Stimulated activated CD8-positive, alpha-beta memory T cell treated with anti-CD3 and anti-CD28 coated beads, Interleukin-15, amount 100 ng/mL, for 48 hours (primary cell): ENCODE data around the gene GNG4.

Source experiments
- DNase-seq, 2 donors: peaks; one replicate each; pipeline ENCODE4 v3.0.0-alpha.2; 2020; ENCODE audit warnings: low read depth in 2 of 2

GNG4 gene

DNA sequence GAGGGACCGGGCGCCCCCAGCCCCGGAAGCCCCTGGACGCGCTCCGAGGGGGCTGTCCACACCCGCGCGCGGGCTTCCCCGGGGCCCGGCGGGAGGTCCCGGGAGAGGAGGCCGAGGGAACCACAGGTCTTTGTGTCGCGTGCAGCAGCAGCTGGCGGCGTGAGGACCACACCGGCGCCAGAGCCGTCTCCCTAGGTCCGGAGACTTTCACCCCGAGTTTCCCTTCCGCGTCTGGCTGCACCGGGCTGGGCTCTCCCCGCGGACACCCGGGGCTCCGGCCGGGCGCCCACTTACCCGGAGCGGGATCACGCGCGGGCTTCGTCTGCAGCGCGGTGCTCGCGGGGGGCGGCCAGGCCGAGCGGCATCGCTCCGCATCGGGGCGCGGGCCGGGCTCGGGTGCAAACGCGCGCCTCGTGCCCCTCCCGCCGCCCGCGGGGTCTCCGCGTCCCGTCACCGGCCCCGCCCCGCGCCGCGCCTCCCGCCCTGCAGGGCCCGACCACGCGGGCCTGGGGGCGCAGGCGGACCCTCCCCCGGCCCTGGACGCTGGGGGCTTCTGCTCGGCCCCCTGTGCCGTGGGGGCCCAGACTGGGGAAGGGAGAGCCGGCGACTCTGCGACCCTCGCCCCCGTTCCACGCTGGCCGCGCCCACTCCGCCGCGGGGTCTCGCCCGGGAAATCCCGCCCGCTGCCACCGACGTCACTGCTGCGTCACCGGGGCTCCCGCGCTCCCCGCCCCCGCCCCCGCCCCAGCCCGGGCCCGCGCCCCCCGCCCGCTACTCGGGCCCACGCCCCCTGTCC, at the start of gene GNG4:
Gene GNG4 (minus strand): TSS at position 417 of the 796 bp plus-strand sequence. CDS start 65,946 bp downstream, outside the sequence.
- DNase-seq: no peak

DNA sequence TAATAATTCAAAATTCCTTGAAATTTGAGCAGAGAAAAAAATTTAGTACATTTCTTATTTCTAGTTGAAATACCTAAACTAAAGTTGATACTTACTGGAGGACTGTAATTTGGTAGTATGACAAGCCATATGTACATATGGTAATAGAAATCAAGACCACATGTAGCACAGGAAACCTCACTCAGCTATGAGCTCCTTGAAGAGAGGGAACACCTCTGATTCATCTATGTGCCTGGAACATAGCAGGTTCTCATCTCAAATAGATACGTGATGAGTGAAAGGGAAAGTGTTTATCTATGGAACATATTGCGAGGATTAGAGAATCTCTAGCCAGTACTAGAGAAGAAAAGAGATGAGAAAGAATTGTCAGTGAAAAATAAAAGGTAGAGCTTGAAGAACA, 47.9 kb upstream of the GNG4 start:
- peak in 1 of 2 donors; percentile 2 for DNase-seq

DNA sequence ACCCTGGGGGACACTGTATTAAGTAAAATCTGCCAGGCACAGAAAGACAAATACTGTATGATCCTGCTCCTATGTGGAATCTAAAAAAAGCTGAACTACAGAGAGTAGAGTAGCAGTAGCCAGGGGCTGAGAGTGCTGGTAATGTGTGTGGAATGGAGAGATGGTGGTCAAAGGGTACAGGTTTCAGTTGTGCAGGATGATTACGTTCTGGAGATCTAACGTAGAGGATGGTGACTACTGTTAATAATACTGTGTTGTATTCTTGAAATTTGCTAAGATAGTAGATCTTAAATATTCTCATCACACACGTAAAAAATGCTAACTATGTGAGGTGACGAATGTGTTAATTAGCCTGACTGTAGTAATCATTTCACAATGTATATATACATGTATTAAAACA, 39.8 kb upstream of the GNG4 start:
- DNase-seq: no peak

DNA sequence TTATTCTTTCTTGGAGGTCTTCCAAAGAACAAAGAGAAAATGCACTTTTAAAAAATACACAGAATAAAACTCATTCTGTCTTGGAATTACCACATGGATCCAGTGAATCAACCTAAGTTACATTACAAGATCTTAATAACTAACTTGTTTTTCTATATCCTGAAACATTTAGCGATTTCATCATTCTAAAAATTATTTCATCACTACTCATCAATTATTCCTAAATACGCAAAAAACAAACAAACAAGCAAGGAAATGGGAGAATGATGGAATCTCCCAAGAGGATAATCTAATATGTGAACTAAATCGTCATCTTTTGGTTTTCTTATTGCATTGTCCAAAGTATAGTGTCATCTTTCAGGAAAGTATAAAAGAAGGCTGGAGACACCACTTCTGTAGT, 38.5 kb upstream of the GNG4 start:
- DNase-seq: no peak

DNA sequence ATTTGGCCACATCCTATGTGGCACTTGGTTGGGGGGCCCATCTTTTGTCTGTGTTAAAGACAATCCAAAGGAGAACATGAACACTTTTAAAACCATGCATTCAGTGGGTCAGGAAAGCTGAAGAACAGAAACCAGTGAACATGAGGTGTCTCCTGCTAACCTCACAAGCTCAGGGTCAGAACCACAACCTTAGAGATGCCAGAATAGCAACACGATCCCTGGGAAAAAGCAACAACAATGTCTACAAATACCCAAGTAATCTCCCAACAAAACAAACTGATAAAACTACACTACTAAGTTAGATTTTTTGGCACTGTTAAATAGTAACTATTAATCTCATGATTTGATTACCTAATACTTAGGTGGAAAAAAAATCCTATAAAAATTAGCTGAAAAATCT, 34.1 kb upstream of the GNG4 start:
- DNase-seq: no peak

DNA sequence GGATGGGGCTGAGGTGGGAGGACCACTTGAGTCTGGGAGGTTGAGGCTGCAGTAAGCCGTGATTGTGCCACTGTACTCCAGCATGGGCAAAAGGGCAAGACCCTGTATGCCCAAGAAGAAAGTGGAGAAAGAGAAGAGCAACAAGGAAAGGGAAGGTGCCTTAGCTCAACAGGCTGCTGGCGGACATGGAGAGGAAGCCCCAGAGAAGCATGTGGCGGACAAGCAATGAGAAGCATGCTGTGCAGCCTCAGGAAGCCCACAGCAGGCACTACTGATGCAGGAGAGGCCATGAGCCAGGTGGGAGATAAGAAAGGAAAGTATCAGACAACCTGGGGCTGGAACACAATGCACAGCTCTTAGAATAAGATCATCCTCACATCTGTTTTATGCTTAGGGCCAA, 32.6 kb upstream of the GNG4 start:
- no peak for DNase-seq

DNA sequence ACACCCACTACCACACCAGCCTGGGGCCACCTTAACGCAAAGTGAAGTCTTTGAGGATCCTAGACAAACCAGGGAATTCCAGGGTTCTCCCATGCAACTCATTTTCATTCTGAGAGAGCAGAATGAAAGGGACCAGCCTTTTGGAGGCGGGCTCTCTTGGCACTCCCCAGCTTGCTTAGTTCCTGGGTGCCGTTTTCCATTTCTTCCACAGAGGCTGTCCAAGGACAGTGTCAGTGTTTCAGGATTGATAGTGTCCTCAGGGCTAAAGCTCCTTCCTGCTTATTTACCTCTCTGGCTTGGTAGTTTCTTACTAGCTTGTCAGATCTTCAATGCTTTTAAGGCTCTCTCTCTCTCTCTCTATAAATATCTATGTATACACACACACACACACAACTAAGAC, 30.1 kb upstream of the GNG4 start:
- no peak for DNase-seq

DNA sequence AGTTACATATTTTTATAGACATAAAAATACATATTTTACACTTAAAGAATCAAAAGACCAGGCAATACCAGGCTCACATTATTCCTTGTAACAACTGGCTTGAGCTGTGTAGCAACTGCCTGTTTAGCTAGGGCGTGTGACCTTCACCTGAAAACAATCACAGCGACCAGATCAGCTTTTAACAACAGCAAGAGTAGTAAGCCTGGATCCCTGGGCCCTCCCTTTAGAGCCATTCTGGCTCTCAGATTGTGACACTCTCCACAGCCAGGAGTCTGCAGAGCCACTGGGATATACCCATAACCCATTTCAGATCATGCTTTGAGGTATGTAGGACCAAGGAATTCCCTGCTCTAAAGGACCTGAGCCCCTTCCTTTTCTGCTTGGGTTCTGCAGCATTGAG, 29.4 kb upstream of the GNG4 start:
- DNase-seq: no peak

DNA sequence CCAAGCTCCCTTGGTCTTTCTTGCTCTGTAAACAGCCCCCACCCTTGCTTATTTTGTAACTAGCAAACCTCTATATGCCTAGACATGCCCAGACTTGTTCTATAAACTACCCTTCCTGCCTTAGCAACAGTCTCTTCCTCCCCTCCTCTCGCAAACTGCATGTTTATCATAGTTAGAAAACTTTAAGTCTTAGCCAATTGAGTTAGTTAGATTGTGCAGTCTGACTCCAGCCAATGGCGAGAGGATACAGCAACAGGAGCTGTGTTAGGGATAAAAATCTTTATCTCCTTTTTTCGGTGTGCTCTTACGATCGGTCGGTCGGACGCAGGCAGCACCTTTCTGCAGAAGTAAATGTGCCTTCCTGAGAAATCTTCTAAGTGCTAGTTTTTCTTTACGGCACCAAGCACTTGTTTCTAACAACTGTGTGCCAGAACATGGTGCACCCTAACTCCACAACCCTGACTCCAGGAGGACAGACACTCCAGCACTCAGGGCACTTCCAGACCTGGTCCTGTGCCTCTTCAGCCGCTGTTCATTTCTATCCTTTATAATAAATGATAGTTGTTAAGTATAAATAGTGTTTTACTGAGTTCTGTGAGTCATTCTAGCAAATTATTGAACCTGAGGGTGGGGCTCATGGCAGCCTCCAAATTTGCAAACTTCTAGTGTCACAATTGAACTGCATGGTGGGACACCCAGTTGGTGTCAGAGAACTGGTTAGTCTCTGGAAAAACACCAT, 25.7 kb upstream of the GNG4 start:
- no peak for DNase-seq

DNA sequence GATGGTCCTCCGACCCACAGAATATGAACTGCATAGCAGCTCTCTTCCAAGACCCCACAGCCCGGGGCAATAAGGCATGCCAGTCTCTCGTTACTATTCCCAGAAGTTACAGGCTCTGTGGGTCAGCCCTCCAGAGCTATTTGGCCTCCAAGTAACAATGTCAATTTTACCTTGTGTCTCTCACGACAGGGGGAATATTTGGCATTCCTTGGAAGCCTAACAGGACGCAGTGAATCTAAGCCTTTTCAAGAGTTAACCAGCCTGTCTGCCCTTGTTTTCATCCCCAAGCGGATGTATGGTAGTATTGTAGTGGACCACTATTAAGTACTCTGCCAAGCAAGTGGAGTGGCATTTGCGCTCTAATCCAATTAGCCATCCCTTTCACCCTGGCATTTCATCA, 24.4 kb upstream of the GNG4 start:
- DNase-seq: no peak

DNA sequence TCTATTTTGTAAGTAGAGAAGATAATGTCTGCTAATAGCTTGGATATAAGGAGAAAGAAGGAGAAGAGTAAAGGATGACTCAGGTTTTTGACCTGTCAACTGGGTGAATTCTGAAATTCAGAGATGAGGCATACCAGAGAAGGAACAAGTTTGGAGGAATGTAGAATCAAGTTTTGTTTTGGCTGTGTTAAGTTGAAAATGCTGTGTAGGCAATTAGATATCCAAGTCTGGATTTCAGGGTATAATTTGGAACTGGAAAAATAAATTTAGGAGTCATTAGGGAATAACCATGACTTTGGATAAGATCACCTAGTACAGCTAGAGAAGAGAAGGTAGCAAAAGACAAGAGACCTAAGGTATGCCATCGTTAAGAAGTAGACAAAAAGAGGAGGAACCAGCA, 22.4 kb upstream of the GNG4 start:
- no peak for DNase-seq

DNA sequence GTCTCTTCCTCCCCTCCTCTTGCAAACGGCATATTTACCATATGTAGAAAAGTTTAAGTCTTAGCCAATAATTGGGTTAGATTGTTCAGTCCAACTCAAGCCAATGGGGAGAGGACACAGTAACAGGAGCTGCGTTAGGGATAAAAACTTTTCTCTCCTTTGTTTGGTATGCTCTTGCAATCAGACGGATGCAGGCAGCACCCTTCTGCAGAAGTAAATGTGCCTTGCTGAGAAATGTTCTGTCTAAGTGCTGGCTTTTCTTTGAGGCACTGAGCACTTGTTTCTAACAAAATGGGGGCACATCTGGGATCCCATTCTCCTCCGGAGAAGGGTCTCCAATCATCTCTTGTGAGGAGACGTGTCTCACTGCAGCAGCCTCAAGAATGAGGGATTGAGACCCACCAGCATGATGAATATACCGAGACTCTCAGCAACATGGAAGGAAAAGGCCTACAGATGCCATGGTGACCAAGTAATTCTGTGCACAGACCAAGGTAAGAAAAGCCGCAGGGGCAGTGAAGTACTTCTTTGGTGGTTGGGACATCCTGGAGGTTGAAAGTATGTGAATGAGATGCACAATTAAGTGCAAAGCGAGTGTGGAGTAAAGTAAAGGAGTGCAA, 20.7 kb upstream of the GNG4 start:
- DNase-seq: no peak

DNA sequence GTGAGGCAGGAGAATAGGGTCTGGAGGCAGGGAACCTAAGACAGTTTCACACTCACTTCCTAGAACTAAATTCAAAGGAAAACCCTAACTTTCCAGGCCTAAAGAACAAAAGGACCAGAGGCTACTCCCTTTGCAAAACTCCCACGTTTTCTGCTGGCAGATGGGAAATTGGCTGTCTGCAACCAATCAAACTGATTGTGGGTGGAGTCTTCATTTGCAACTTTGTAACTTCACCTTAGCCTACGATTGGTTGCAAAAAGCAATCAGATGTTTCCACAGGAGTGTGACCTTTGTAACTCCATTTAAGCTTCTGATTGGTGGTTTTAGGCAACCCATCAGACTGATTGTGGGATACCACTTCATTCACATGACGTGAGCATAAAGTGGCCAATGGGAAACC, 19.7 kb upstream of the GNG4 start:
- DNase-seq: no peak

DNA sequence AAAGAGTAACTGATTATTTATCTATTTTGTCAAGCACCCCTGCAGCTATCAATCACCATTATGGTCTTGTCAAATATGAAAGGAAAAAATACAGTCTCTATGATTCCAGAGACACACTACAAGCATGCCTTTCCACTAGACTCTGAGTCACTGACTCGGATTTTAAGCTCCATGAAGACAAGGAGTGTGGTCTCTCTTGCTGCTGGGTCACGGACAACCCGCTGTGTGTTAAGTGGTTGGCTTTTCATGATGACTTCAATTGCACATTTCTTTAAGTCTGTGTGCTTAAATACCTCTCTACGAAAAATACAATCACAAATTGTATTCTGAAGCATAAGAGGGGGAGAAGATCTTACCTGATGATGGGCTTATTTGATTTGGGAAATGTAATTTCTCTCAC, 14.0 kb upstream of the GNG4 start:
- DNase-seq: no peak

DNA sequence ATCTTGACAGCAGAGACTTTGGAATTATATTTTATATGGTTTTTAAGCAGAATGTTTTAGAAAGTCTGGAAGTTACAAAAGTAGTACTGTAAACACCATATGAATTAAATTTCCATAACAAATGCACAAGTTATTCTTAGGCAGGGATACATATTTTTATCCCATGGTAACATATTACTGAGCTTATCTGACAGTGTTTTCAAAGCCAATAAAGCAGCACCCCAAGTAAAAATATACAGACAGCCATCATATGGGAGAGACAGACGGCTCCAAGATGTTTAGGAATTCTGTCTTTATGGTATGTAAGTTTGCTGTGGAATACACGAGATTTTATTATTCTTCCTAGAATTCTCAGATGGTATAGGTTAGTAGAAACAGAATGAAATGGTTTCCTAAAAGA, 12.0 kb upstream of the GNG4 start:
- no peak for DNase-seq

DNA sequence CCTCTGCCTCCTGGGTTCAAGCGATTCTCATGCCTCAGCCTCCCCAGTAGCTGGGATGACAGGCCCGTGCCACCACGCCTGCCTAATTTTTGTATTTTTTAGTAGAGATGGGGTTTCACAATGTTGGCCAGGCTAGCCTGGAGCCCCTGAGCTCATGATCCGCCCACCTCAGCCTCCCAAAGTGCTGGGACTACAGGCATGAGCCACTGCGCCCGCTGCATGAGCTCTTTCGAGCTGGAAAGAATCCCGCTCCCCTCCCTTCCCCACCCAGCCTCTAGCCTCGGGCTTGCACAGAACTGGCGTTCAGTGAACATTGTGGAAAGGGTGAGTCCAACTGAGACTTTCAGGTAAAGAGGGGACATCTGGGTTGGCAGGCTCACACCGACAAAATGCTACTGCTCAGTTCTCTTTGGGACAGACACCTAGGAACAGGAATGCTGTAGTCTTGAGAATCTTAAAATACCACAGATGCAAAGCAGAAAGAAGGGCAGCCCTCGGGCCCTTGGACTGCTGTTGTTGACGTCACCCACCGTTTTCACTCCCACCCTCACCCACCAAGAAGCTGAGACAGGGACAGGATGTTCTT, 9.7 kb upstream of the GNG4 start:
- DNase-seq: no peak

DNA sequence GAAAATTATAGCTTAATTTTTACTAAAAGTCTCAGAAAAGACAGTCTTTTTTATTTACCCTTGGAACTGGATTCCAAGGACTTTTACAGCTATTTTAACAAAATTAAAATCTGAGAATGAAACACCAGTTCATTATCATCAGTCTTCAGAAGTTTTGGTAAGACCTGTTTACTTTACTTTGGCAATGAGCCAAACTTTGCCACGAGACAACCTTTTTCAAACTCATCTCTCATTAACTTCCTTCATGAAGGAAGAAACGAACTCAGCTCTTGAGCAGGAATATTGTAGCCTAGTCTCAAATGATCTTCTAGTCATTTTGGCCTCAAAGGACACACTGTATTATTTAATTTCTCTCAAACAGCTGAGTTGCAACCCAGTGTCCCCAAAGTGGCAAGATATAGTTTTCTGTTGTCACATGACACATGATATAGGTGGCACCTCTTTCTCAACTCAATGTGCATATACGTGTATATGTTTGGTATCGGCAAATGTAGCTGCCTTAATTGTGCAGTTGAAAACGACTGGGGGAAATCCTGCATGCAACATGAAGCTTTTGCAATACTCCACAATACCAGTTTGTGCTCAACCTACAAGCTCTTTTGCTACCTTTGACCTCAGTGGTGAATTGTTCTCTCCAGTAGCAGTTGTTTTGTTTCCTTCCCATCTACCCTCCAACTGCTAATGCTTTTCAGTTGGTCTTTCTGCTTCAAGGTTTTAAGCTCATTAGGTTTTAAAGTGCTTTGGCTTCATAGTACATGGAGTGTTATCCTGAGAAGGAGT, 8.4 kb upstream of the GNG4 start:
- DNase-seq: no peak

DNA sequence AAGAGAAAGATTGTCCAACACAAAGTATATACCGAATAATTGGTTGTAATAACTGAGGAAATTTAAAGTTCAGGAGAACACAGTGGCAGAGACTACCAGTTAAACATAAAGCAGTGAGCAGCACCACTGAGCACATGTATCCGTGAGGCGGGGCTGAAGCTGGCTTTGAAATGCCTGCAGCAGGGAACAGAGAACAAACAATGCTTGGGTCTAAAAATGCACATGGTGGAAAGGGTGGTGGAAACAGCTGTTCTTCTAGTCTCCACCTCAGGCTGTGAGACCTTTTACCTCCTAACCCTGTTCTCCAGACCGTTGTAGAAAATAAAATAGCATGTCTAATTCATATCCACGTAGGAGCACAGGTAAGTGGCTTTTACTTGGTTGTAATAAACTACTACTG, 7.7 kb upstream of the GNG4 start:
- no peak for DNase-seq

DNA sequence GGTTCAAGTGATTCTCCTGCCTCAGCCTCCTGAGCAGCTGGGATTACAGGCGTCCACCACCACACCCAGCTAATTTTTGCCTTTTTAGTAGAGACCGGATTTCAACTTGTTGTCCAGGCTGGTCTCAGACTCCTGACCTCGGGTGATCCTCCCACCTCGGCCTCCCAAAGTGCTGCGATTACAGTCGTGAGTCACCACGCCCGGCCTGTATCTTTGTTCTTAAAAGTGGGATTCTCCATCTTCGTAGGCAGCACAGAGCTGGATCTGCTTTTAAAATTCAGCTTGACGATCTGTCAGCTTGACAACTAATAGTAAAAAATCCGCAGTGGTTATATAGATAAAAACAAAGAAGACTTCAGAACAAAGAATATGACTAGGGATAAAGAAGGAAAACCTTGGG, 2.8 kb upstream of the GNG4 start:
- no peak for DNase-seq

DNA sequence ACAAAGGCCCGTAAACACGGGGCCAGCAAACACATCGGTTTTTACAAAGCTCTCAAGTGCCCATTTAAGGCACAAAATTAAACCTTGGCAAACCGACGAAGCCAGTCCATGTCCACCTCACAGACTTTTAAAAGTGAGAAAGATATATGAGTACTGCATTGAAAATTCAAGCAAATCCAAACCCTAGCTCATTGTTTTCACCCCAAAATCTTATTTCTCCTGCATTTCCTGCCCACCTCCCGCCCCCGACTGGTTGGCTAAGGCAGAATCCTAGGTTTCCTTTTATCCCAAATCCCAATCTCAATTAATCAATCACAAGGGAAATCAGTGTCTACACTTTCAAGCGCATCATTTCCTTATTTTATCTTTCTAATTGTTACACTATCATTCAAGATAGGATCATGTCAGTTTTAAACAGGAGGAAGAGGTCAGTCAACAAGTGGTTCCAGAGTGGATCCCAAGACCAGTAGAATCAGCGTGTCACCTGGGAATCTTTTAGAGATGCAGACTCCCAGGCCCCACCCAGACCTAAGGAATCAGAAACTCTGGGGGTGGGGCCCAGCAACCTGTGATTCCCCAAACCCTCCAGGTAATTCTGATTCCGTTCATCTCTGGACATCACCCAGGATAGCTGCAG, 1.7 kb upstream of the GNG4 start:
- DNase-seq: no peak
